Measurements from ENCODE around the gene RSRC1.
"Not testable (repeated sequence)": the region's sequence is repeated elsewhere in the genome, so short reads cannot be mapped to it uniquely, and the experiment has no call there.

RSRC1 gene

GRCh38 chr3:158548691-158549090 is 438.8 kb downstream of the RSRC1 start:
- DNase-seq = no peak

GRCh38 chr3:158549938-158550337 is 440.0 kb downstream of the RSRC1 start:
- DNase-seq = not testable (repeated sequence)

- no peak for DNase-seq
These were observed 442.2 kb downstream of the RSRC1 start for GRCh38 chr3:158552124-158552523.

- no peak for DNase-seq
These were observed 449.6 kb downstream of the RSRC1 start for GRCh38 chr3:158559504-158559903.

- DNase-seq = peak; percentile 16
These were observed 451.1 kb downstream of the RSRC1 start for GRCh38 chr3:158560979-158561378.

- no peak for DNase-seq
These were observed 452.8 kb downstream of the RSRC1 start for GRCh38 chr3:158562674-158563073.

- no peak for DNase-seq
These were observed 453.2 kb downstream of the RSRC1 start for GRCh38 chr3:158563076-158563475.

GRCh38 chr3:158565076-158565475 is 455.2 kb downstream of the RSRC1 start:
- no peak for DNase-seq

GRCh38 chr3:158568784-158569183 is 458.9 kb downstream of the RSRC1 start:
- DNase-seq = peak; percentile 58

- DNase-seq = no peak
These were observed 459.9 kb downstream of the RSRC1 start for GRCh38 chr3:158569794-158570193.

- peak; percentile 78 for DNase-seq
These were observed 461.3 kb downstream of the RSRC1 start, which contains the start of gene MLF1 for GRCh38 chr3:158570999-158571702. Gene MLF1, plus strand, starts transcription at chr3:158571194. Its CDS starts 107 bp downstream, at chr3:158571301.

GRCh38 chr3:158571969-158572765 is 462.3 kb downstream of the RSRC1 start:
- no peak for DNase-seq

- no peak for DNase-seq
These were observed 462.8 kb downstream of the RSRC1 start for GRCh38 chr3:158572766-158573060.

- no peak for DNase-seq
These were observed 463.8 kb downstream of the RSRC1 start for GRCh38 chr3:158573714-158574113.

GRCh38 chr3:158574646-158575045 is 464.8 kb downstream of the RSRC1 start:
- no peak for DNase-seq

GRCh38 chr3:158590223-158590622 is 480.3 kb downstream of the RSRC1 start:
- no peak for DNase-seq
